SK-N-MC (cell line): ENCODE measurements around the gene NUDC.
A peak's percentile ranks its signal among the peaks of the same experiment; 100 is the strongest.

Experiments
- DNase-seq: peaks from one replicate; pipeline ENCODE4 v3.0.0-alpha.2; 2011; ENCODE audit warnings: low read depth, low spot score
- H3K27ac ChIP-seq: fragments of 200-600 bp; sonication (generic); 2 replicates; pipeline ENCODE4 v1.5.1; 2016; ENCODE audit warnings: mixed run types
- H3K36me3 ChIP-seq: fragments of 200-600 bp; sonication (generic); 2 replicates; pipeline ENCODE4 v1.6.1; 2017; ENCODE audit warnings: antibody characterized with exemption, low read length, mixed read lengths; ENCODE audit not compliant: insufficient read depth
- H3K4me3 ChIP-seq: fragments of 200-600 bp; sonication (generic); 2 replicates; pipeline ENCODE4 v1.5.1; 2016
- H3K9ac ChIP-seq: fragments of 200-600 bp; sonication (generic); 2 replicates; pipeline ENCODE4 v1.8.0; 2017; ENCODE audit warnings: mixed run types, mixed read lengths; ENCODE audit not compliant: insufficient read length
- H3K9me3 ChIP-seq: fragments of 200-600 bp; sonication (generic); 2 replicates; pipeline ENCODE4 v1.6.1; 2017; ENCODE audit warnings: low read depth, mild to moderate bottlenecking, antibody characterized with exemption, low read length, moderate library complexity, mixed read lengths
- EZH2 ChIP-seq: fragments of 200-600 bp; sonication (generic); IDR thresholded peaks from one replicate; pipeline ENCODE4 v1.6.1; 2017; ENCODE audit warnings: antibody characterized with exemption
- FOXP2 ChIP-seq: optimal IDR thresholded peaks from 2 replicates; pipeline ENCODE3; 2011; ENCODE audit warnings: mild to moderate bottlenecking, moderate library complexity; ENCODE audit not compliant: insufficient read depth; ENCODE audit errors: extremely low read length, control extremely low read depth
- POLR2AphosphoS5 ChIP-seq: IDR thresholded peaks from 2 replicates; pipeline ENCODE4 v1.6.1; 2012; ENCODE audit warnings: mild to moderate bottlenecking, low read depth, low read length, borderline replicate concordance

The NUDC gene

GRCh38 chr1:26951216-26951615, 29.7 kb downstream of the NUDC start:
- no peak for DNase-seq
- no peak overlapping the region for H3K9ac ChIP-seq
- H3K9me3 ChIP-seq: no peaks in the 10 kb centered on the region
- H3K36me3 ChIP-seq: peaks cover 8% of the 10 kb centered on the region; the same call in 1 of the 2 replicates
- TF ChIP-seq EZH2: no peak
- no peak for TF ChIP-seq POLR2AphosphoS5
- TF ChIP-seq FOXP2: no peak
- no peak overlapping the region for H3K4me3 ChIP-seq
- H3K27ac ChIP-seq: no peak overlapping the region

DNA sequence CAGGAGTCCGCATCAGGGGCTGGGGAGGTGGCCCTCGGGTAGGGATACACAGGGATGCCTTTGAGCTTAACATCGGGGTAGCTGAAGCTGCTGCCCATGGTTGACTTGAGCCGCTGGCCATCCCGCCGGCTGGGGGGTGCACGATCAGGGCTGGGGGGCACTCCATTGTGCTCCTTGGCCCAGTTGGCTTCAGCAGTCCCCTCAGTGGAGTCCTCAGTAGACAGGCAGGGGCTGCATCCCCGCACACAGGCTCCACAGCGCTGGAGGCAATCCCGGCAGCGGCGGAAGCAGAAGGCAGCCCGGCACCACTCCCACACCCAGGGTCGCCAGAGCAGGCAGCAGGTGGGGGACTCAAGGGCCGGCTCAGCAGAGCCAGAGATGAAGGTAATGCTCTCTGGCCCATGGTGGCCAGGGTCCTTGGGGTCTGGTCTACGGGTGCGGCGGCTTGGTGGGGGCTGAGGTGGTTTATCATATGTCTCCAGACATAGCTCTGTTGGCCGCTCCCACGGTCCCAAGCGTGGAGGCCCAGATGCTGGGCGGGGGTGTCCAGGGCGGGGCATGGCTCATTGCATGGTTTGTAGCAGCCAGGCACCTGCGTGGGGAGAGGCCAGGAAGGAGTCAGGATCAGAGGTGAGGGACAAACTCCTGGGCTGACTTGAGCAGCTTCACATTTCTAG, 30.4 kb downstream of the NUDC start:
- Histone ChIP-seq H3K9me3 (no peaks in the 10 kb centered on the region), H3K27ac (no peak overlapping the region), H3K4me3 (no peak overlapping the region), H3K9ac (no peak overlapping the region), H3K36me3 (peaks cover 1% of the 10 kb centered on the region; the same call in 1 of the 2 replicates)
- no peak for DNase-seq
- TF ChIP-seq EZH2 (no peak), FOXP2 (no peak), POLR2AphosphoS5 (no peak)

DNA sequence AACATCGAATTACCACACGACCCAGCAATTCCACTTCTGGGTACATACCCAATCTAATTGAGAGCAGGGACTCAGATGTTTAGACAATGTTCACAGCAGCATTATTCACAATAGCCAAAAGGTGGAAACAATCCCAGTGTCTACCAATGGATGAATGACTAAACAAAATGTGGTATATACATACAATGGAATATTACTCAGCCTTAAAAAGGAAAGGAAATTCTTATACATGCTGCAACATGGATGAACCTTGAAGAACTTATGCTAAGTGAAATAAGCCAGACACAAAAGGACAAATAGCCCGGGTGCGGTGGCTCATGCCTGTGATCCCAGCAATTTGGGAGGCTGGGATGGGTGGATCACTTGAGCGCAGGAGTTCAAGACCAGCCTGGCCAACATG, 31.8 kb downstream of the NUDC start:
- Histone ChIP-seq H3K27ac (no peak overlapping the region), H3K4me3 (no peak overlapping the region), H3K9ac (no peak overlapping the region), H3K9me3 (no peaks in the 10 kb centered on the region), H3K36me3 (no peaks in the 10 kb centered on the region)
- DNase-seq: no peak
- TF ChIP-seq EZH2: no peak
- TF ChIP-seq POLR2AphosphoS5: no peak
- no peak for TF ChIP-seq FOXP2

- TF ChIP-seq POLR2AphosphoS5: no peak
- no peak for TF ChIP-seq EZH2
- TF ChIP-seq FOXP2: no peak
- no peak for DNase-seq
- H3K36me3 ChIP-seq: no peaks in the 10 kb centered on the region
- H3K4me3 ChIP-seq: no peak overlapping the region
- H3K9ac ChIP-seq: no peak overlapping the region
- no peaks in the 10 kb centered on the region for H3K9me3 ChIP-seq
- no peak overlapping the region for H3K27ac ChIP-seq
Observed at GRCh38 chr1:26956321-26956720, 34.8 kb downstream of the NUDC start.

DNA sequence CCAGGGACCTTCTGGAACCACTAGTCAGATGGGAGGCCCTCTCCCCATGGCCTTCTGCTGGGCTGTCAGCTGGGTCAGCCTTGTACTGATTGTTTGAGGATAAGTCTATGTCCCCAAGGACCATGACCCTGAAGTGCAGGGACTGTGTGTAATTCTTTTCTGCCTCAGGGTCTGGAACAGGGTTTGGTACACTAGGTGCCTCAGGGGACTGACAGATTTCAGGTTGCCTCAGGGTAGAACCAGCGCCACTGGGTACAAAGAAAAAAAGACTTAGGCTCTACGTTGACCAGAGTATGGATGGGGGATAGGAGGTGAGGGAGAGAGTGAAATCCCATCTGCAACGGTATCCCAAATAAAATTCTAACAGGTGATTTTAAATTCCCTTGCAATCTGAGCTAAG, 35.8 kb downstream of the NUDC start:
- TF ChIP-seq FOXP2: no peak
- no peak for TF ChIP-seq POLR2AphosphoS5
- TF ChIP-seq EZH2: no peak
- H3K9me3 ChIP-seq: no peaks in the 10 kb centered on the region
- H3K27ac ChIP-seq: no peak overlapping the region
- H3K36me3 ChIP-seq: no peaks in the 10 kb centered on the region
- no peak for DNase-seq
- no peak overlapping the region for H3K9ac ChIP-seq
- H3K4me3 ChIP-seq: no peak overlapping the region

GRCh38 chr1:26959270-26959669, 37.7 kb downstream of the NUDC start:
- no peaks in the 10 kb centered on the region for H3K9me3 ChIP-seq
- TF ChIP-seq EZH2 (no peak), FOXP2 (no peak), POLR2AphosphoS5 (no peak)
- no peak overlapping the region for H3K27ac ChIP-seq
- no peak overlapping the region for H3K4me3 ChIP-seq
- H3K9ac ChIP-seq: no peak overlapping the region
- DNase-seq: no peak
- no peaks in the 10 kb centered on the region for H3K36me3 ChIP-seq

- Histone ChIP-seq H3K9me3 (no peaks in the 10 kb centered on the region), H3K27ac (no peak within 1 kb of the TSS), H3K36me3 (no peaks in the 10 kb centered on the region), H3K9ac (no peak within 1 kb of the TSS), H3K4me3 (peak within 1 kb of the TSS; percentile 49)
- no peak for DNase-seq
- peak; percentile 46 for TF ChIP-seq EZH2
- TF ChIP-seq POLR2AphosphoS5: no peak
- TF ChIP-seq FOXP2: no peak
Observed at GRCh38 chr1:26959722-26960624, 38.4 kb downstream of the NUDC start, which contains the start of gene KDF1. Gene KDF1 (minus strand): TSS chr1:26960468. CDS start chr1:26952380, 8,088 bp downstream.

DNA sequence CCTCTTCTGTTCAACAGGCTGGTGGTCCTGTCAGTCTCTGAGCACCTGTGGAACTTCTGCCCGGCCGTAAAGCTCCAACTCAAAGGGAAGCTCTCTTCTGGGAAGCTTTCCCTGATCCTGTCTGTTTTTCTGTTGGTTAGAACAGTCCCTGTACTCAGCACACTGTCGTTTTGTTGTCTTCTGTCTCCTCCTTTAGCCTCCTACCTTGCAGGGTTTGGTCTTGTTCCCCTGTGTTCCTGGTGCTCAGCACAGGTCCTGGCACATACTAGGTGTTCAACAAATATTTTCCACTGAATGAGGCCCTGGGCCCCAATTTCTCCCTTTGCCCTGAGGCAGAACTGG, 39.1 kb downstream of the NUDC start:
- no peaks in the 10 kb centered on the region for H3K36me3 ChIP-seq
- H3K4me3 ChIP-seq: no peak overlapping the region; the same call in 1 of the 2 replicates
- H3K9ac ChIP-seq: no peak overlapping the region
- TF ChIP-seq POLR2AphosphoS5: no peak
- no peak for TF ChIP-seq FOXP2
- no peak for TF ChIP-seq EZH2
- DNase-seq: no peak
- H3K9me3 ChIP-seq: no peaks in the 10 kb centered on the region
- H3K27ac ChIP-seq: no peak overlapping the region
